ENCODE data around the gene MAP2.

- TF ChIP-seq CTCF (IDR thresholded peaks at IDR 0.05) (no peak), POLR2A (IDR thresholded peaks at IDR 0.05) (no peak), POLR2AphosphoS5 (IDR thresholded peaks at IDR 0.05; ENCODE audit: insufficient read depth in 1 of 2, low read depth in 1 of 2) (peak in 1 of 2 donors; percentile 37)
Observed at GRCh38 chr2:209473930-209474419, 50.1 kb downstream of the MAP2 start.
